WTC11 (cell line): ENCODE results near the gene FRAT1. TPM values are rescaled to one million over a fixed set of nuclear protein-coding genes. Genes with fewer than 3 reads are reported as not detected.

Source experiments
- ARID4B ChIP-seq: sonication (generic); formaldehyde crosslinking; IDR thresholded peaks from 2 replicates; pipeline ENCODE4 v1.8.0; 2023; ENCODE audit warnings: missing genetic modification reagents, mild to moderate bottlenecking, borderline replicate concordance
- CREB1 ChIP-seq: sonication (generic); formaldehyde crosslinking; IDR thresholded peaks from 2 replicates; pipeline ENCODE4 v1.8.0; 2023; ENCODE audit warnings: mild to moderate bottlenecking, missing genetic modification reagents
- CREM ChIP-seq: sonication (generic); formaldehyde crosslinking; IDR thresholded peaks from 2 replicates; pipeline ENCODE4 v1.8.1; 2022; ENCODE audit warnings: mild to moderate bottlenecking, missing genetic modification reagents, moderate library complexity
- EMX1 ChIP-seq: fragments of 250-450 bp; sonication (Bioruptor Pico); IDR thresholded peaks from 2 replicates; pipeline ENCODE4 v1.8.0; 2021; ENCODE audit warnings: mild to moderate bottlenecking
- HMGXB4 ChIP-seq: sonication (generic); formaldehyde crosslinking; IDR thresholded peaks from 2 replicates; pipeline ENCODE4 v1.8.1; 2023; ENCODE audit warnings: mild to moderate bottlenecking, moderate library complexity, missing genetic modification reagents
- IRF1 ChIP-seq: sonication (generic); formaldehyde crosslinking; IDR thresholded peaks from 2 replicates; pipeline ENCODE4 v1.8.0; 2023; ENCODE audit warnings: missing genetic modification reagents
- KAT7 ChIP-seq: sonication (generic); formaldehyde crosslinking; IDR thresholded peaks from 2 replicates; pipeline ENCODE4 v1.8.1; 2023; ENCODE audit warnings: missing genetic modification reagents, mild to moderate bottlenecking, borderline replicate concordance
- MAX ChIP-seq: sonication (generic); formaldehyde crosslinking; IDR thresholded peaks from 2 replicates; pipeline ENCODE4 v1.8.0; 2022; ENCODE audit warnings: mild to moderate bottlenecking, missing genetic modification reagents
- MYBL2 ChIP-seq: sonication (generic); formaldehyde crosslinking; IDR thresholded peaks from 2 replicates; pipeline ENCODE4 v1.8.1; 2023; ENCODE audit warnings: mild to moderate bottlenecking, moderate library complexity, missing genetic modification reagents
- NR2C2 ChIP-seq: sonication (generic); formaldehyde crosslinking; IDR thresholded peaks from 2 replicates; pipeline ENCODE4 v1.8.0; 2022; ENCODE audit warnings: mild to moderate bottlenecking, missing genetic modification reagents
- PREB ChIP-seq: sonication (generic); formaldehyde crosslinking; IDR thresholded peaks from 2 replicates; pipeline ENCODE4 v1.8.1; 2022; ENCODE audit warnings: mild to moderate bottlenecking, missing genetic modification reagents, moderate library complexity, borderline replicate concordance
- PRRX2 ChIP-seq: fragments of 250-450 bp; sonication (Bioruptor Pico); IDR thresholded peaks from 2 replicates; pipeline ENCODE4 v1.8.0; 2021; ENCODE audit warnings: mild to moderate bottlenecking
- STAT6 ChIP-seq: sonication (generic); formaldehyde crosslinking; conservative IDR thresholded peaks from 2 replicates; pipeline ENCODE4 v1.8.1; 2023; ENCODE audit warnings: mild to moderate bottlenecking, low read depth, missing genetic modification reagents, moderate library complexity
- TEAD1 ChIP-seq: sonication (generic); formaldehyde crosslinking; IDR thresholded peaks from 2 replicates; pipeline ENCODE4 v1.8.0; 2022; ENCODE audit warnings: mild to moderate bottlenecking, missing genetic modification reagents
- USF2 ChIP-seq: sonication (generic); formaldehyde crosslinking; IDR thresholded peaks from 2 replicates; pipeline ENCODE4 v1.8.1; 2023; ENCODE audit warnings: mild to moderate bottlenecking, missing genetic modification reagents, moderate library complexity
- ZNF138 ChIP-seq: sonication (generic); formaldehyde crosslinking; conservative IDR thresholded peaks from 2 replicates; pipeline ENCODE4 v1.8.1; 2022; ENCODE audit warnings: mild to moderate bottlenecking, moderate library complexity, missing genetic modification reagents
- ZNF232 ChIP-seq: sonication (generic); formaldehyde crosslinking; IDR thresholded peaks from 2 replicates; pipeline ENCODE4 v1.8.0; 2022; ENCODE audit warnings: mild to moderate bottlenecking, missing genetic modification reagents
- ZNF416 ChIP-seq: fragments of 250-450 bp; sonication (Bioruptor Pico); IDR thresholded peaks from 2 replicates; pipeline ENCODE4 v1.9.0; 2021; ENCODE audit warnings: mild to moderate bottlenecking, inconsistent platforms
- total RNA-seq: library from RNA; stranded (reverse); gene quantifications from 3 replicates; pipeline ENCODE4 v1.2.3, GENCODE V29; 2021
- TF ChIP-seq, protein P1 (sequence below): sonication (generic); formaldehyde crosslinking; IDR thresholded peaks from 2 replicates; pipeline ENCODE4 v1.8.0; 2022; ENCODE audit warnings: mild to moderate bottlenecking, missing genetic modification reagents

Gene FRAT1
- total RNA-seq, 1 experiment from 2014 or later, result 8.2 TPM

- TF ChIP-seq PRRX2 (CRISPR knock-in tag), result no peak
- TF ChIP-seq NR2C2 (CRISPR knock-in tag), result no peak
- no peak for TF ChIP-seq IRF1 (CRISPR knock-in tag)
- no peak for TF ChIP-seq ZNF138 (CRISPR knock-in tag)
- TF ChIP-seq CREM (CRISPR knock-in tag), result no peak
- TF ChIP-seq ZNF232 (CRISPR knock-in tag), result peak; percentile 95
- TF ChIP-seq USF2 (CRISPR knock-in tag), result no peak
- TF ChIP-seq TEAD1 (CRISPR knock-in tag), result peak; percentile 69; the same call in 1 of the 2 replicates
- TF ChIP-seq STAT6 (CRISPR knock-in tag), result no peak
- 0 out of 2 replicates have a peak, but pooled peaks have one; percentile 32 for TF ChIP-seq MAX (CRISPR knock-in tag)
- TF ChIP-seq ARID4B (CRISPR knock-in tag), result peak; percentile 66; the same call in 1 of the 2 replicates
- TF ChIP-seq, protein P1, sequence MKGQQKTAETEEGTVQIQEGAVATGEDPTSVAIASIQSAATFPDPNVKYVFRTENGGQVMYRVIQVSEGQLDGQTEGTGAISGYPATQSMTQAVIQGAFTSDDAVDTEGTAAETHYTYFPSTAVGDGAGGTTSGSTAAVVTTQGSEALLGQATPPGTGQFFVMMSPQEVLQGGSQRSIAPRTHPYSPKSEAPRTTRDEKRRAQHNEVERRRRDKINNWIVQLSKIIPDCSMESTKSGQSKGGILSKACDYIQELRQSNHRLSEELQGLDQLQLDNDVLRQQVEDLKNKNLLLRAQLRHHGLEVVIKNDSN, result no peak
- TF ChIP-seq PREB (CRISPR knock-in tag), result no peak
- TF ChIP-seq KAT7, result peak; percentile 78; the same call in 1 of the 2 replicates
- TF ChIP-seq CREB1, result no peak
- TF ChIP-seq ZNF416 (CRISPR knock-in tag), result peak; percentile 41; the same call in 1 of the 2 replicates
- TF ChIP-seq EMX1 (CRISPR knock-in tag), result no peak
- no peak; the same call in 1 of the 2 replicates for TF ChIP-seq HMGXB4 (CRISPR knock-in tag)
- peak; percentile 96; the same call in 1 of the 2 replicates for TF ChIP-seq MYBL2 (CRISPR knock-in tag)
These were observed 26.8 kb upstream of the FRAT1 start, which contains the start of gene ARHGAP19 (continued) for GRCh38 chr10:97292097-97292861.
